HEK293 (cell line): ENCODE data around the gene MTCH2.

Source experiments
- CTCF ChIP-seq: fragments of 450-650 bp; formaldehyde crosslinking; IDR thresholded peaks from 2 replicates; pipeline ENCODE4 v1.5.1; 2016; ENCODE audit warnings: missing biosample characterization, missing genetic modification characterization
- GLI4 ChIP-seq: fragments of 450-650 bp; formaldehyde crosslinking; IDR thresholded peaks from 2 replicates; pipeline ENCODE4 v1.5.1; 2016; ENCODE audit warnings: missing biosample characterization, missing genetic modification characterization
- IKZF3 ChIP-seq: fragments of 450-650 bp; IDR thresholded peaks from 2 replicates; pipeline ENCODE4 v1.5.0; 2018; ENCODE audit warnings: missing biosample characterization, mild to moderate bottlenecking, missing genetic modification characterization, moderate library complexity
- PRDM1 ChIP-seq: fragments of 450-650 bp; formaldehyde crosslinking; IDR thresholded peaks from 2 replicates; pipeline ENCODE4; 2016; ENCODE audit warnings: missing biosample characterization, missing genetic modification characterization
- REST ChIP-seq: fragments of 450-650 bp; formaldehyde crosslinking; IDR thresholded peaks from 2 replicates; pipeline ENCODE4 v1.5.1; 2016; ENCODE audit warnings: missing biosample characterization, missing genetic modification characterization
- ZBTB26 ChIP-seq: fragments of 450-650 bp; formaldehyde crosslinking; optimal IDR thresholded peaks from 2 replicates; pipeline ENCODE3; 2016; ENCODE audit warnings: missing biosample characterization, mild to moderate bottlenecking, missing genetic modification characterization
- ZNF274 ChIP-seq, 2 experiments: fragments of 200-500 bp in 1 of 2; fragments of 450-650 bp in 1 of 2; sonication (Bioruptor generic) in 1 of 2; formaldehyde crosslinking in 1 of 2; IDR thresholded peaks; 2 replicates each; pipeline versions ENCODE4 v1.5.1 to v1.6.1; 2014 to 2016; ENCODE audit warnings: borderline replicate concordance in 1 of 2, inconsistent platforms in 1 of 2, low read length in 1 of 2, missing biosample characterization in 1 of 2, missing genetic modification characterization in 1 of 2
- ZNF292 ChIP-seq: fragments of 450-650 bp; formaldehyde crosslinking; IDR thresholded peaks from 2 replicates; pipeline ENCODE4 v1.5.1; 2016; ENCODE audit warnings: low read depth, missing biosample characterization, missing genetic modification characterization, borderline replicate concordance
- ZNF366 ChIP-seq: fragments of 450-650 bp; formaldehyde crosslinking; conservative IDR thresholded peaks from 2 replicates; pipeline ENCODE4 v1.5.1; 2016; ENCODE audit warnings: missing biosample characterization, missing genetic modification characterization
- ZNF513 ChIP-seq: fragments of 450-650 bp; IDR thresholded peaks from 2 replicates; pipeline ENCODE4 v1.5.1; 2018; ENCODE audit warnings: missing biosample characterization, missing genetic modification characterization
- ZNF658 ChIP-seq: fragments of 450-650 bp; formaldehyde crosslinking; IDR thresholded peaks from 2 replicates; pipeline ENCODE4; 2016; ENCODE audit warnings: missing biosample characterization, missing genetic modification characterization

- TF ChIP-seq ZNF513 (tag by site-specific recombination), result no peak
- TF ChIP-seq REST (tag by site-specific recombination), result no peak
- no peak for TF ChIP-seq CTCF
- TF ChIP-seq ZNF658 (tag by site-specific recombination), result no peak
- no peak for TF ChIP-seq PRDM1
- TF ChIP-seq IKZF3 (tag by site-specific recombination), result no peak
- TF ChIP-seq ZBTB26 (tag by site-specific recombination), result no peak
- 0 out of 2 replicates have a peak, but pooled peaks have one; percentile 41 for TF ChIP-seq ZNF366
- TF ChIP-seq ZNF292 (tag by site-specific recombination), result no peak
- no peak for TF ChIP-seq GLI4 (tag by site-specific recombination)
- TF ChIP-seq ZNF274 (IDR thresholded peaks at IDR 0.05; ENCODE audit: low read length), result no peak
- TF ChIP-seq ZNF274 (tag by site-specific recombination; IDR thresholded peaks at IDR 0.05; ENCODE audit: borderline replicate concordance), result no peak
Observed at GRCh38 chr11:47593934-47594855, 48.2 kb downstream of the MTCH2 start, which contains the start of gene C1QTNF4.
